Left lobe of liver (tissue), 2 donors: ENCODE data around the gene RAF1. TPM values are rescaled to one million over a fixed set of nuclear protein-coding genes. Genes with fewer than 3 reads are reported as not detected.
"Not testable (repeated sequence)": the region's sequence is repeated elsewhere in the genome, so short reads cannot be mapped to it uniquely, and the experiment has no call there.

Source experiments
- ATAC-seq: fragments of 200-7000 bp; cut with Tn5 transposase; one replicate; pipeline ENCODE4 v1.9.1; 2020; ENCODE audit warnings: mild to moderate bottlenecking, moderate library complexity
- DNase-seq: peaks from one replicate; pipeline ENCODE4 v3.0.0-alpha.2; 2020; ENCODE audit warnings: low spot score
- total RNA-seq: library from RNA; stranded (reverse); gene quantifications from one replicate; pipeline ENCODE4 v1.2.1, GENCODE V29; 2021
- donor health status: DM: no; HTN: no; CAD: no; lungs with moderate emphysema.
- donor health status: DM: no; HTN: yes; CAD: no.

The RAF1 gene
- 54.6 TPM for total RNA-seq

DNA sequence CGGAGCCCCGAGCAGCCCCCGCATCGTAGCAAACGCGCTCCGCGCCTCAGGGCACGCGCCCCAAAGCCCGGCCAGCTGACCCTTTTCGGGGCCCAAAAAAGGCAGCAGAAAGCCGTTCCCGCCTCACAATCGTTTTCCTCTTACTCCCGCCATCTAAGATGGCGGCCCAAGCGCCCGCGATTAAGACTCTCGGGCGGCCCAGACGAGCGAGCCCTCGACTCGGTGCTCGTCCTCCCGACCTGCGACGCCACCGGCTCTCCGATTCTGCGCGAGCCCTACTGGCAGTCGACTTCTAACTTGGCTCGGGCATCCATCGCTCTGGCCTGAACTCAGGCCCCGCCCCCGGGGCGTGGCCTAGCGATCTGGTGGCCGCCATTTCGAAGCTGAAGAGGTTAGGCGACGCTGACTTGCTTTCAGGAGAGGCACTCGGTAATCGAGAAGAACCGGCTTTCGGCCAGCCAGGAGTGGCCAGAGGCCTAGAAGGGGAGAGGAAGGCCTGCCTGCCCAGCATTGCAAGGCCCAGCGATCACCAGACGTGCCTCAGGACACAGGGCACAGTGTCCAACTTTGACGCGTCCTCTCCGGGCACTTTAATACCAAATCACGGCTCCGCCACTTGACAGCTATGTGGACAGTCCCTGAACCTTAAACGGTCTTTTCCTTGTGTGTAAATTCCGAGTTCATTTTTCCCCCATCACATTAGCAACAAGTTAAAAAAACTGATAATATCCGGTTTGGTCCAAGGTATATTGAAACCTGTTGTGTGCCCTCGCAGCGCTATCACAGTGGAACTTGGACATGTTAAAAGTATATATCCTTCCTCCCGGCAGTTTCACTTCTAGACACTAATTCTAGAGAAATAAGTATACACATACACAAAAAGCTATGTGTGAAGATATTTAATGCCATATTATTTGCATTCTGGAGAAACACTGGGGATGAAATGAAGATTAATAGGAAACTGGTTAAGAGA is at the start of gene RAF1:
TSS of gene RAF1 (minus strand) at position 182 of the 973 bp plus-strand sequence. CDS start 45,396 bp downstream, outside the sequence.
- ATAC-seq (peak; percentile 93), DNase-seq (peak; percentile 99)

DNA sequence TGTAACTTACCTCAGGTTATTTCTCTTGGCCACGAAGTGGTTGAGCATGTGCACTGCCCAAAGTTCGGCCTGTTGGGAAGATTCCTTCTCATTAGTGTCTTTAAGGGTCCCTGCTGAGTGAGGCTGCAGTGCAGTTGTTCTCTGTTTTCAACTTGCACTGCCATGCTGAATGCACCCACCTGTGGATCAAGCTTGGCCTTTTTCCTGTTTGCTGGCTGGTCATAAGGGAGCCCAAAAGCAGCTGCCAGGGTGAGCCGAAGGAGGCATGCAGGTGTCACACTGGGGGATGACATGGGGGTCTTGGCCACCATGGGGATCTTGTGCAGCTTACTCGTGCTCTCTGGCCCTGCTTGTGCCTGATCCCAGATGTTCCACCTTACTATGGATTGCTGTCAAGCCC is 46.1 kb upstream of the RAF1 start:
- ATAC-seq (no peak), DNase-seq (no peak)

DNA sequence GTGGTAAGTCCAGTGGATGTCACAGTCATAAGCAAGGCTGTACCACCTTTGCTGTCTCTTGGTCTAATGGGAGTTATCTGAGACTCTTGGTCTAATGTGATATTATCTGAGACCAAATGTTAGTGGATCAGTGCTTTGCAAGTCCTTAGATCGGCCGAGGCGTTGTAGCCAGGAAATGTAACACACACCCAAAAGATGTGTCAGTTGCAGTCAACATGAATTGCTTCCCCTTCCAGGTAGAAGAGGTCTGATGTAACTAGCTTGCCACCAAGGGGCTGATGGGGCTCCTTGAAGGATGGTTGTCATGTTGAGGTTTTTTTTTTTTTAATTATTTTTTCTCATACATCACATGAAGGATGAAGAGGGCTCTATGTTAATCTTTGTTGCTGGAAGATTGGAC is 45.4 kb upstream of the RAF1 start:
- DNase-seq (no peak), ATAC-seq (no peak)

DNA sequence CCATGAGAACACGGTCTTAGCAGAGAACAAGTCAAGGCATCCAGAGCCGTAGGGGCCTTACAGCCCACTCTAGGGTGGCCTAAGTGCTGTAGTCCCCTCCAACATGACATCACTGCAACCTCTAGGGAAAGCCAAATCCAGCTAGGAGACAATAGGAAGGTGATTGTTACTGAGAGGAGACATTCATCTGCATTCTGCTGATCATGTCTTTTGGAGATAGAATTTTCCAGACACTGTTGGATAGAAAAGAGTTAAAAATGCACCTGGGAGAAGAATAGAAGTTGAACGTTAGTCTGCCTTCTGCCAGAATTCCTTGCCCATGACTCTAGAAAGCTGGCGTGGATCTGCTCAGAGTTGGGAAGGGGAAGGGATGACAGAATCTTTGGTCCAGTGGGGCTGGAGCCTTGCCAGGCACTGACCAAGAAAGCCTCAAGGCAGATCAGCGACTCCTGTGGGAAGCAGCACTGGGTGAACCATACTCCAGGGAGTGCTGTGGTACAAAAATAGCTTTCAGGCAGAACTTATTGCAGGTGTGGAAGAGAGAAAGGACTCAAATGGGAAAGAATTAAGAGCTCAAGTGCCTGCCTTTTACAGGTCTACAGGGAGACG is 44.8 kb upstream of the RAF1 start:
- no peak for ATAC-seq
- no peak for DNase-seq

- ATAC-seq, result peak; percentile 73
- DNase-seq, result no peak
These were observed 43.5 kb upstream of the RAF1 start for GRCh38 chr3:12707449-12707848.

GRCh38 chr3:12706504-12707253 is 42.8 kb upstream of the RAF1 start:
- ATAC-seq, result peak; percentile 99
- DNase-seq, result peak; percentile 71

DNA sequence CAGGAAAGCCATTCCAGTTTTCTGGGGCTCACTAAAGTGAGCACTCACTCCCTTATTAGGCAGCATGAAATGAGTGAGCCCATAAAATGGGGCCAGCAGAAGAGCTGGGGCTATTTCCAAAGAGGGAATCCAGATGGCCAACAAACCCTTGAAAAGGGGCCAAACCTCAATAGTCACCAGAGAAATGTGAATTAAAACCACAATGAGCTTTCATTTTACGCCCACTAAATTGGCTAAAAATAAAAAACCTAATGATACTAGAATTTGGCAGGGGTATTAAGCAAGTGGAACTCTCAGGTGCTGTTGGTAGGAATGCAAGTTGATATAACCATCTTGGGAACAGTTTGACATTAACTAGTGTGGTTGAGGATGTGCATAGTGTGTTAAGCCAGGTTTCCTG is 42.1 kb upstream of the RAF1 start:
- no peak for ATAC-seq
- DNase-seq, result no peak

DNA sequence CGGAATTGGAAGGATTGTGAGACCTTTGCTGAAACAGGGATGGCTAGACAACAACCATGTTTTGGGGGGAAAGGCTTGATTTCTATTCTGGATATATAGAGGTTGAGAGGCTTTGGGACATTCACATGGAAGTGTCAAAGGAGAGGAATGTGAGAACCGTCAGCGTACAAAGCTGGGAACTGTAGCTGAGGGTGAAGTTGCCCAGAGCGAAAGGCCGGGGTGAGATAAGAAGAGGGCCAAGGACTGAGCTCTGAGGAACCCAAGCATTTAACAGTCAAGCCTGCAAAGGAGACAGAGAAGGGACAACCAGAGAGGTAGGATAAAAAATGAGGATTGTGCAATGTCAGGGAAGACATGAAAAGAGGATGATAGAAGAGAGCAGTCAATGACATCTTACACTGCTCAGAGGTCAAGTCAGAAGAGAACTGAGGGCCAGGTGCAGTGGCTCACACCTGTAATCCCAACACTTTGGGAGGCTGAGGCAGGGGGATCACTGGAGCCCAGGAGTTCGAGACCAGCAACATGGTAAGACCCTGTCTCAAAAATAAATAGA is 41.5 kb upstream of the RAF1 start:
- DNase-seq (no peak), ATAC-seq (no peak)

- DNase-seq, result no peak
These were observed 38.6 kb upstream of the RAF1 start for GRCh38 chr3:12702501-12702900.

GRCh38 chr3:12701601-12702000 is 37.7 kb upstream of the RAF1 start:
- not testable (repeated sequence) for DNase-seq, ATAC-seq

More at GRCh38 chr3:12702501-12702900, 38.6 kb upstream of the RAF1 start:
- ATAC-seq, result no peak

DNA sequence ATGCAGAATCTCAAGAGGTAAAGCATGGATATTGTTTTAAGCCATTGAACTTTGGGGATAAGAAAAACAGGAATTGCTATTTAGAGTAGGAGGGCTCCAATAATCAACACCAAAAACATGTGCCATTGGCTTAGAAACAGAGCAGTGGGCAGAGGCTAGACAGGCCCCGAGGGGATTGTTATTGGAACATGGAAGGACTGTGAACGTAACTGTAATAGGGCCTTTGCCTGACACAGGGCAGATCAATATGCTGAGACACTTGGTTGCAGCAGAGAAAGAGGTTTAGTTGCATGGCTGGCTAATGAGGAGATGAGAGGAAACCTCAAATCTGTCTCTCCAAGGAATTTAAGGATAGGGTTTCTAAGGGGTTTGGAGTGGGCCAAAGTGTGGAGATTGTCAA is 36.9 kb upstream of the RAF1 start:
- DNase-seq, result no peak
- no peak for ATAC-seq

DNA sequence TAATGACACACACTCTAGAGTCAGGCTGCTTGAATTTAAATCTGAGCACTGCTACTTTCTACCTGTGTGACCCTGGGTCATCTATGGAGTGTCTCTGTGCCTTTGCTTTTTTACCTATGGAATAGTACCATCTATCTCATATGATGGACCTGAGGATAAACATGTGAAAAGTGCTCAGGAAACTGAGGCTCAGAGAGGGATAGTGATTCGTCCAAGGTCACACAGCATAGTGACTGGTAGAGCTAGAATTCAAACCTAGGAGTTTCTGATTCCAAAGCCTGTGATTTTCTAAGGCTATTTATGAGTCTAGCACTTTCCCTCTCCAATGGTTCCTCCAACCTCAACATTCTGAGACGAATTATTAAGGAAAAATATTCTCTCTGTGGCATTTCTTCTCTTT is 32.0 kb upstream of the RAF1 start:
- no peak for ATAC-seq

DNA sequence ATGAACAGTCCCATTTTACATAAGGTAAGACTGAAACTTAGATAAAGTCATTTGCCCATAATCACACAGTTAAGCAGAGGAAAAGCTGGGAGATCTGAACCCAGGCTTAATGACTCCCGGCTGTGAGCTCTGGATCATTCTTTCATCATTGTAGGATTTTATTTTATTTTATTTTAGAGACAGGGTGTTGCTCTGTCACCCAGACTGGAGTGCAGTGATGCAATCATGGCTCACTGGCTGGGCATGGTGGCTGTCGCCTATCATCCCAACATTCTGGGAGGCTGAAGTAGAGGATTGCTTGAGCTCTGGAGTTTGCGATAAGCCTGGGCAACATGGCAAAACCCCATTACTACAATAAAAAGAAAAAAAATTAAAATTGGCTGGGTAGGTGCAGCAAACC is 31.2 kb upstream of the RAF1 start:
- ATAC-seq (no peak), DNase-seq (no peak)

More for the DNA sequence above, 32.0 kb upstream of the RAF1 start:
- no peak for DNase-seq

GRCh38 chr3:12692444-12692843 is 28.5 kb upstream of the RAF1 start:
- DNase-seq, result no peak
- no peak for ATAC-seq

DNA sequence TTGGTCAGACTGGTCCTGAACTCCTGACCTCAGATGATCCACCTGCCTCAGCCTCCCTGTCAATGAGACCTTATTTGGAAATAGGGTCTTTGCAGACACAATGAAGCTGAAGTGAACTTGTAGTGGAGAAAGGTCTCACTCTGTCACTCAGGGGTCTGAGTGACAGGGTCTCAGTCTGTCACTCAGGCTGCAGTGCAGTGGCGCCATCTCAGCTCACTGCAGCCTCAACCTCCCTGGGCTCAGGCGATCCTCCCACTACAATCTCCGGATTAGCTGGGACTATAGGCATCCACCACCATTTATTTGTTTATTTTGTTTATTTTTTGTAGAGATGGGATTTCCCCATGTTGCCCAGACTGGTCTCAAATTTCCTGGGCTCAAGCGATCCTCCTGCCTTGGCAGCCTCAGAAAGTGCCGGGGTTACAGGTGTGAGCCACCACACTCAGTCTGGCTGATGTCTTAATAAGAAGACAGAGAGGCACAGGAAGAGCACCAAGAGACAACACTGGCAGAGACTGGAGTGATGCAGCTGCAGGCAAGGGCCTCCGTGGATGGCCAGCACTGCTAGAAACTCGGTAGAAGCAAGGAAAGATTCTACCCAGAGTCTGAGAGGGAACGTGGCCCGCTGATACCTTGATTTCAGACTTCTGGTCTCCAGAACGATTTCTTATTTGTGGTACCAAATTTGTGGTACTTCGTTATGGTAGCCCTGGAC is 26.2 kb upstream of the RAF1 start:
- DNase-seq (no peak), ATAC-seq (no peak)

GRCh38 chr3:12687948-12688347 is 24.0 kb upstream of the RAF1 start:
- DNase-seq (no peak), ATAC-seq (no peak)

DNA sequence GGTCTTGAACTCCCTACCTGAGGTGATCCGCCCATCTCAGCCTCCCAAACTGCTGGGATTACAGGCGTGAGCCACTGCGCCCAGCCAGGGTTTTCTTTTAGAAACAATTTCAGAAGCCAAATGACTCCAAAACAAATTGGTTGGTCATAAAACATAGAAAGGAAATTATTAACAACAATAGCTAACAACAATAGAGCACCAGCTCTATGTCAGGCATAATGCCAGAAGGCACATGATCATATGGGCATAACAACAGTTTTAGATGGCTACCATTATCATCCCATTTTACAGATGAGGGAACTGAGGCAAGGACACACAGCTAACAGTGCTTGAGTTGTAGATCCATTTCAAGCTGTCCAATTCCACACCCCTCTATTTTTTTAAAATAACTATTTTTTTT is 22.2 kb upstream of the RAF1 start:
- ATAC-seq, result no peak
- no peak for DNase-seq

- DNase-seq (no peak), ATAC-seq (peak; percentile 38)
These were observed 18.1 kb upstream of the RAF1 start for GRCh38 chr3:12681943-12682390.

GRCh38 chr3:12681089-12681942 is 17.4 kb upstream of the RAF1 start:
- no peak for ATAC-seq
- DNase-seq, result no peak
